IPS-NIHi11 (cell line): Measurements from ENCODE around the gene FHOD3.
"Not testable (repeated sequence)": the region's sequence is repeated elsewhere in the genome, so short reads cannot be mapped to it uniquely, and the experiment has no call there.

Experiments
- DNase-seq: peaks from one replicate; pipeline ENCODE4 v3.0.0; 2012; ENCODE audit warnings: mixed read lengths, low spot score

FHOD3 gene

GRCh38 chr18:36551274-36551673, 253.8 kb downstream of the FHOD3 start:
- DNase-seq = not testable (repeated sequence)

DNA sequence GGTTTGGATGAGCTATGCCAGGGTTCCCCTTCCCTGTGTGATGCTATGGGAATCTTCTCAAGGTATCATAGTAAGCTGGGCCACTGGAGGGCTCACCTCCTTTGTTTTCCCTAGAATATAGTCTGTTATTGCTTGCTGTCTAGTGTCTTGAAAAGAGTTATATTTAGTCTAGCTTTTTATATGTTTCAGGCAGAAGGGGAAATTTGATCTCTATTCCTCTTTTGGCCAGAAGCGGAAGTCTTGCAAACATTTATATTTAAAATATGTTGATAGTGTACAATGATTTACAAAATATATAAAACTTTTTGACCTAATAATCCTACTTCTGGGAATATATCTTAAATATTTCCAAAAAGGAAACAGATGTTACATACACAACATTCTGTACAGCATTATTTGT, 260.7 kb downstream of the FHOD3 start:
- no peak for DNase-seq

DNA sequence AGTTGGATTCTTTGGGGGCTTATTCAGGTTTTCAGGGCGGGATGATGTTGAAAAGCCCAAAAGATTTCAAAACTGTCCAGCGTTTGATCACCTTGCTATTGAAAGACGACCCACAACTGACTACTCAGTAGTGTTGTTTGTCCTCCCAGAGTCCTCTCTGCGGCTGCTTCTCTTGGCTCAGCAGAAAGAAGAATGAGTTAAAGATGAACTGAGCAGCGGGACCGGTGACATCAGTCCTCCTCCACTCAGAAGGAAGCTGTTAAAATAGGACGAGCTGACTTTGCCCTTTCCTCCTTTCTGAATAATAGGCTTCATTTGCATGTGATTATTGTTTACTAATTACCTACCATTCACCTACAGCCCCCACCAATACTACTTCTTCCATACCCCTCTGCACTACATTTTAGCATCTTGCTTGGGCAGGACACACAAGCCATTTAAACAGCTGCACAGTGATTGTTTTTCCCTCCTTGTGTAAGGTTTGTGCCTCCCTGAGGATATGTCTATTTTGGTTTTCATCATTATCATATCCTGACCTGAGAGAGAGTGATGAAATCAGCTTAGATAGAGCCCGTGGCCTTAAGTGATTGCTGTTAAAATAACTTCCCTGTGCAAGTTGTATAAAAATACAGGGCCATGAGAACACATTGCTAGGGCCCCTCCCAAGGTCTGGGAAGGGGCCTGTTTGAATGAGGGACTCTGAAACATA, 261.8 kb downstream of the FHOD3 start:
- DNase-seq = no peak

GRCh38 chr18:36560187-36560586, 262.7 kb downstream of the FHOD3 start:
- DNase-seq = no peak

- no peak for DNase-seq
Measured at GRCh38 chr18:36561046-36561445, 263.5 kb downstream of the FHOD3 start.

DNA sequence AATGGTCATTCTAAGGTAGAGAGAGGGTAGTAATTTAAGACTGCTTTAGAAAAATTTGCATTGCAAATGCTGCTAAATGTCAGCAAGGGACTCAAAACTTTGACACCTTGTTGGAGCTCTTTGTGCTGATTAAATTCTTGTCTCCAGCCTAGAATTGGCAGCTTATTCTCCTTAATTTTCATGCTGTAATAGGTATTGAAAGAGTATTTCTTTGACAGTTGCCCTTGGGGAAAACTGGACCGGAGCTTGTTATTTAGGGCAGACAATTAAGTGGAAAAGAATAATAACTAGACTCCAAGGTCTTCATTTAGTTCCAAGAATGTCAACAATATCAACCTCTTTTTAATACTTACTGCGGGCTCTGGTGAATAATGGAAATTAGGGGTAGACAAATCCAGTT, 267.3 kb downstream of the FHOD3 start:
- no peak for DNase-seq

- DNase-seq = no peak
Measured at GRCh38 chr18:36567800-36568199, 270.3 kb downstream of the FHOD3 start.

DNA sequence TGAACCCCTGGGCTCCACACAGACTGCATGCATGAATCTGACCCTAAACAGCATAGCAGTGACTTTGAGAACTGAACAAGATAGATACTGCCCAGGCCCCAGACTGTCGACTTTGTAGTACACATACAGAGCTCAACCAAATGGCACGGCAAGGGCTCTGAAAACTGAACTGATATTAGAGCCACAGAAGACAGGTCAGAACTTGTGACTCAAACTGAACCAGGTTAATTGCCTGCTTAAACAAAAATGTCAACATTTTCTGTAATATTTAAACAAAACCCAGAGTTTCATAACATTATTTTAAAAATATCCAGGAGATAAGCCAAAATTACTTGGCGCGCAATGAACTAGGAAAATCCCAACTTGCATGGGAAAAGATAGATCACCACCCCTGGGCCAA, 271.0 kb downstream of the FHOD3 start:
- no peak for DNase-seq

GRCh38 chr18:36572135-36572856, 274.8 kb downstream of the FHOD3 start:
- peak; percentile 46 for DNase-seq

DNA sequence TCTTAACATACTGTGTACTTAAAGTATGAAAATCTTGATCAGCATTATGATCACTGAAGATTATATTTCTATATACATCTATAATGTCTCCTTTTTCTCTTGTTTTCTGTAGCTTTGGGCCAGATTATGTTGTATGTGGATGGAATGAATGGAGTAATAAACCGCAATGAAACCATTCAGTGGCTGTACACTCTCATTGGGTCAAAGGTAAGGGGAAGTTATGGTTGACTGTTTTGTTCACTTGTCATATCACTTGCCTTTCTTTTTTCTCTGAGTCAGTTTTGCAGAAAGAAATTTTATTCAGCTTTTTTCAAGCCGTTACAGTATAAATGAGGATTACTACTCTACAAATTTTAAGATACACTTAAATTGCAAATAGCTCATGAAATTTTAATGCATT, 278.8 kb downstream of the FHOD3 start:
- DNase-seq = no peak

GRCh38 chr18:36578871-36579710, 281.6 kb downstream of the FHOD3 start:
- DNase-seq = no peak

DNA sequence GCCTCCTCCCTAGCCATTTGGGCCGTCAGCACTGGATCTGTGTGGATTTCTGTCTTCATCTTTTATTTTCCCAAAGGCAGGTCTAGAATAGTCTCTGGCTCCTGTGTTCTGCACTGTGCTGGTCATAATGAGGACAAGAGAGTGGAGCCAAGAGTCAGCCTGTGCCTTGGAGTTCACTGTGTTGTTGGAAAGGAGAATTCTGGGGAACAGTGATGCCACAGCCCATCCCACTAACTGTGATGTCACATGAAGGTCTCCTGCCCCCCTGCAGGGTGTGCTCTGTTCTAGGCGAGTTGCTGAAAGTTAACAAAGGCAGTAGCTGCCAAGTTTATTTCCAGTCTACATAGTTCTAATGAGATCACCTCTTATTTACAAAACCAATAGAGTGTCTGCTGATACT, 282.8 kb downstream of the FHOD3 start:
- no peak for DNase-seq

GRCh38 chr18:36580874-36581750, 283.6 kb downstream of the FHOD3 start:
- no peak for DNase-seq

DNA sequence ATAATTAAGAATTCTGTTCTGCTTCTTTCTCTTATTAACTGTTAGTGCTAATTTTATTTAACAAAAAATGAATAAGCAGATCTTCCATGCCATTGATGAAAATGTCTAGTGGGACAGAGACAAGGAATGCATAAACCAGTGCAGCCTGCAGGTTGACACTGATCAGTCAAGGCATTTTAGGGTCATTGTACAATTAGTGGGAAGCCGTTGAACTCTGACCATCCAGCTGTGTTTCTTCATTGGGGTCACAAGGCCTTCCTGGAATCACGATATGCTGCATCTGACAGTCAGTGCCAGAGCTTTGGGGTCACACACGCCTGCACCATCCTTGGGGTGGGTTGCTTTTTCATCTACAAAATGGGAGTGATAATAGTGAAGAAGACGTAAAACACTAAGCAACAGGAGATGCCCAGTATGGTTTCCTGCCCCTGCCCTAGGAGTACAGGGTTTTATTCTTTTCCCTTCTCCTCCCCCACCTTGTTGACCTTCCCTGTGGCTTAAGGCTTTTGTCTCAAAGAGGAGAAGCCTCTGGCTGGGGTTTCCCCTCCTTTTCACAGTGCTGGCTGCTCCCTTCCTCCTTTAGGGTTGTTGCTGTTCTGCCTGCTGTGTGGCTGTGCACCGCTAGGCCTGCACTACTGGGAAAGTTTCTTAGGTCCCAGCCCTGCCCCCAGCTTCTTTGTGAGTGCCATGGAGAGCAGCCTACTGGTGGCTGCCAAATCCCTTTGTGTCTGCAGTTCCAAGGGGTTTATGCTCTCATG, 285.7 kb downstream of the FHOD3 start:
- peak; percentile 83 for DNase-seq

DNA sequence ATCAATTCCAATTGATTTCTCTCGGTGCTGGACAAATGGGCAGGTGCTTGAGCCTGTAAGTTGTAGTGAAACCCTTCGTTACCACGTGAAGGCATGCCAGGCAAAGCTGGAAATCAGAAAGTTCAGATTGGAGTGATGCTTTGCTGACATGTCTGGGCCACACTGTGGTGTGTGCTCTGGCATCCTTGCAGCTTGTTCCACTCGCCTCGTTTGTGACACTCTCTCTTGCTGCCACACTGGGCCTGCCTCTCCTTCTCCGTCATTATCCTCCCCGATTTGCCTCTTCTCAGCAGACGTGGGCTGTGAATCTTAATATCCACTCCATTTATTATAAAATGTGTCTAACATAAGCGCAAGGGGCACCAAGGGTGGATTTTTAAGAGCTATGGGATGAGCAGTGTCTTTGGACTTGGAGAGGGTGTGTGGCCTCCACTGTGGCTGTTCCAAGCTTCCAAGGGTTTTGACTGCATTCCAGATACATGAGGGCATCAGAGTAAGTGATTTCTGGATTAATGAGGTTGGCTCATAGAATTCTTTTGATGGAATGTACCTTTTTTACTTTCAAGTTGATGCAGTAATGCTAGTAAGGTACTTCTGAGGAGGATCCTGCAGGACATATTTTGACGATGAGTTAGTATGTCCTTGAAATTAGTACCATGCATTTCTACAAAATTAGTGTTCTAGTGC, 292.5 kb downstream of the FHOD3 start:
- no peak for DNase-seq

DNA sequence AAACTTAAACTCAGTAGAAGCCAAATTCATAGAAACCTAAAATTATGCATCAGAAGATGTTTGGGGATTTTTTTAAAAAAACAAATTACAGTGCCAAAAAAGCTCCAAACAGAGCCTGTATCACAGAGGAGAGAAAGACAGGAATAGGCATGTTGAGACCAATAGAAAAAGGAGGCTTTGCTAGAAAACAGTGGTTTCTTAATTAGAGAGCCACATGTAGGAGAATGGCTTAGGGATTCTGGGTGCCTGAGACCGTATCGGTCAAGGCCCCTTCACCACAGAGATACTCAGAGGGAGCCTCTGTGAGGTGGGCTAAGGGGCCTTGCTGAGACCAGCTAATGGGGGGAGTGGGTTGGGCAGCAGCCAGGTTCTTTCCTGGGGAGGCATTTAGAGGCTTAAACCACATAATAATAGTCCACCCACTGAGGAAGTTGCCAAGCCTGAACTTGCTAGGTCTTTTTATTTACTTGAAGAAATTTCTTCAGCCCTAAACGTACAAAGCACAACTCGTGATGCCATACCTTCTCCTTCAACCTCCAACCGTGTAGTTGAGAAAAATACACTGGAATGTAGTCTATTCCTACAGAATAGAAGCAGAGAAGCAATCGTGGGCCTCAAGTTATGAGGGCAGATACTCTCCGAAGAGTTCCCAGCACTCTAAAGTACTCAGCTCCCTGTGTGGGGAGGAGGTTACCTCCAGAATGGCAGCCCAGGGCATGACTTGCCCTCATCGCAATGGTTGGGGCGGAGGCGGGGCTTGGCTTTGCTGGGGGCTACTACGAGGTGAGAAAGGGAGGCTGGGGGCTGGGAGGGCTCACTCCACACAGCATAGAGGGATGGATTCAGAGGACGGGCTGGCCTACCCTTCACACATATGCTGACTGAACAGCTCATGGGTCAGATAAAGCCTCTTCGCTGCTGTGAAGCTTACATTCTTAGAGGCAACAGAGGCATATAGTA, 293.4 kb downstream of the FHOD3 start:
- no peak for DNase-seq

- no peak for DNase-seq
Measured at GRCh38 chr18:36592282-36592681, 294.8 kb downstream of the FHOD3 start.

- no peak for DNase-seq
Measured at GRCh38 chr18:36593001-36593400, 295.5 kb downstream of the FHOD3 start.

DNA sequence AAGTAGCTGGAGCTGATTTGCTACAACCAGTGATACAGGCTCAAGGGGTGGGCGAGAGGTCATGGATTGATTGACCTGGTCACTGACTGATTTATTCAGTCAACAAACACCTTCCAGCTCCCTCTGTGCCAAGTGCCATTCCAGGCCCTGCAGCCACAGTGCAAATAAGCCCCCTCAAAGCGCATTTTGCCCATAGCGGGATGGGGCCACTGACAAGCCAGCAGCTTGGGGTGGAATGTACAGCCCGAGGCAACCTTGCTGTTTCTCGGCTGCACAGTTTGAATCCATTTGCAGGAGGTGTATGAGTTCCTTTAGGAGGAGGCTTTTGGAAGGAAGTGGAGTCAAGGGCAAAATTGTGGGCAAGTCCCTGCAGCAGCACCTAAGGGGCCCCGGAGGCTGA, 296.1 kb downstream of the FHOD3 start:
- no peak for DNase-seq
